Activated CD4-positive, alpha-beta T cell treated with anti-CD3 and anti-CD28 coated beads, Interleukin-10, Interleukin-2, amounts not matched to agents 100 ng/mL and 50 ng/mL, durations not matched to agents 16 hours and 8 hours (primary cell): ENCODE measurements around the gene CDH13.

ENCODE experiments used
- DNase-seq: peaks from one replicate; pipeline ENCODE4 v3.0.0-alpha.2; 2020

CDH13 gene

DNA sequence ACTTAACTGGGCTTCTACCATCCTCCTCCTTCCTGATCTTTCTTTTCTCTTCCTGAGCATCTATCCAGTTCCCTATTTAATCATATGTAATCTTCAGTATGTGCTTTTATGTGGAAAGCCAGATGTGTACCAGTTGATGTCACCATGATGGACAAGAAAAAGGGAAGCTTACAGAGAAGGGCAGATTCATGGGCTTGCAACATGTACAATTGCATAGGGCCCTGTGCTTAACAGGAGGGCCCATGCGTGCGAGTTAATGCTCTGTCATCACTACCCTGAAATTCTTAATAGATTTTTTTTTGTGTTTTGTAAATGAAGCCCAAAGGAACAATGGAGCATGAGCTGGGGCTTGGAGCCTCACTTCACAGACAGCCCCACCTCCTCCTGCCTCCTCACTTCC, 124.3 kb downstream of the CDH13 start:
- DNase-seq = no peak

DNA sequence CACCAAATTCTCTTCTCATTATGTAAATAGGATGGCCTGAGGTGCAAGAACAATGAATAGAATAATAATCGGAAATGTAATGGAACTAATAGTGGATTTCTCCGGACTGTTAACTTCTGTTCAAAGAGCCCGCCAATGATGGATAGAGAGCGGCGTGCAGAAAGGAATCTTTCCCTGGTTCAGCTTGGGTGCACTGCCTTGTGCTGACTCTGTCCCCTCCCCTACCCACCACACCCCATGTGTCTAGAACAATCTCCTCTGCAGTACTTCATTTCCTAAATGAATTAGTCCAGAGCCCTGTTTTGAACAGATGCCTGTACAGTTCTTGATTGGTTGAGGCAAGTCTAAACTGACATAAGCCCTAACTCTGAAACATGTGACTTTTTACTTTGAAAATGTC, 125.4 kb downstream of the CDH13 start:
- no peak for DNase-seq

DNA sequence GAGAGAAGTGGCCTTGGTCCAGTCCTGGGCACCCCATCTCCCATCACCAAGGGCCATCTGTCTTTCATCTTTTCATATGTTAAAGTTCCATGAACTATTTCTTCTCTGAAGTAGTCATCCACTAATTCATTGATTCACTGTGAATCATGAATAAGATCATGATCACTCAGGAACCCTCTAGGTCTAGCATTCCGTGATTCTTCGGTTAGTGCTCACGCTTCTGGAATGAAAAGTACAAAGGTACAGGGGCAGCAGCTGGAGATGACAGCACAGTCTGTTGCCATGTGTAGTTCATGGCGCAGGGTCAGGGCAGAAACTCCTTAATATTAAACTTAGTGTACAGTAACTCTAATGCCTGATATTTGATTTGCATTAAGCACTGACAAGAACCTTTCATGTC, 127.1 kb downstream of the CDH13 start:
- DNase-seq = no peak

DNA sequence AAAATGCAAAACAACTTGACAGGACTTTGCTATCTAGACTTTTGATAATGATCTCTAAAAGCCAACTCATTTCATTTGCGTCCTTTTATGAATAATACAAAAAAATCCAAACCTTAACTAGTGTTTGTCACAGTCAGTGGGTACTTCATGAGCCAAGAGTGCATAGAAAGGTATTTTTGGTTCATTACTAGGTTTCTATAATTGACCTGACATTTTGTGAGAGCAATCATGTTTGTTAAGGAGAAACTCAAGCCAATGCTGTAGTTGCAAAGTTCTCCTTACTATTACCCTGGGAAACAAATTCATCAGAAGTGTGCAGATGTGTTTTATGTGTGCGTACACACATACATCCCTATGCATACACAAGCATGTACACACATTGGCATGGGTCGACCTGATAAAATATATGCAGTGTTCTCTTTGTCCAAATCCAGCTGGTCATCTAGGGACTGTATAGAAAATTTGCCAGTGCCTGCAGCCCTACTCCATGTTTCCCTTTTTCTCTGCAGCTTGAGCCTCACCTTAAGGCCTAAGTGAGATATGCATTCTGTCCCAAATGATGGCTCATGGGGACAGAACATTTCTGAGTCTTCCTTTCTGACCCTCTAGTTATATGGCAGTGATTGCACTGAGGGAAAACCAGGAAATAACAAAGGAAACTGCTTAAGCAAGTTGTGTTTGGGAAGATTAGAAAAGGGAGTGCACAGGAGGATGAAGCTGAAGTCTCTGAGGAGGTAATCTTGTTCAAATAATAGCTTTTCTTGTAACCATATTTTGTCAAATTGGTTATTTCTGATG, 128.1 kb downstream of the CDH13 start:
- DNase-seq = no peak

GRCh38 chr16:82755570-82756282, 129.0 kb downstream of the CDH13 start:
- DNase-seq = no peak

GRCh38 chr16:82756283-82756599, 129.5 kb downstream of the CDH13 start:
- DNase-seq = no peak

GRCh38 chr16:82758406-82758805, 131.6 kb downstream of the CDH13 start:
- DNase-seq = no peak

DNA sequence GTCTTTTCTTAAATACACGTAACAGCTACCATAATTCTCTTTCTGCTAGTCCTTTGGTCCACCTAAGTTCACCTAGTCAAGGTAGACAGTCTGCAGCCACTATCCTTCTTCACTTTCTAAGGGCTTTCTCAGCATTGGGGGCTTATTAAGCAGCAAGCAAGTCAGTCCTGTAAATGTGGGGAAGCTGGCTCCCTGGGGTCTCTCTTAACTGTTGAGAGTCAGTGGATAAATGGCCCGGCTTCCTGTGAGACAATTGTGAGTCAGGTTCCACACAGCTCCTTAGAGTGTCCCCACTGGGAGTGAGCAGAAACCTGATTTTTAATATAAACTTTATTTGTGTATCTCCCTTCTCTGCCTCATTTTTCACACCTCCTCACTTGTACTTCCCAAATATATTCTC, 132.1 kb downstream of the CDH13 start:
- DNase-seq = no peak

- DNase-seq = no peak
Observed at GRCh38 chr16:82761236-82761635, 134.5 kb downstream of the CDH13 start.

DNA sequence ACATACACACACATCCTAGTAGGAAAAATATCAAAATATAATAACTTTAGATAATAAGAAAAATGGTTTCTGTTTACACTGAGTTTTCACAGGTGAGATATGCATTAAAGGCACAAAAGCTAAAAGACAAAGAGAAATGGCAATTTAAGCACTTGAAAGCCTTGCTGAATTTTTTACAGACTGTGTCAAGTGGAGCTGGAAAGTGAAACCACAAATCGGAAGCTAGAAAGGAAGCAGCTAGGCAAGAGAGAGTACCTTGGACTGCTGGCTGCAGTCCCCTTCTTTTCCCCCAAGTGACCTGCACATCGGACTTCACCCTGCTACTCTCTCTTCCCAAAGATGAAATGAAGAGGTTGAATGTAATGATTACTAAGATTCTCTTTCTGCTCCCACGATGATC, 135.1 kb downstream of the CDH13 start:
- peak; percentile 7 for DNase-seq

- no peak for DNase-seq
Observed at GRCh38 chr16:82763371-82763770, 136.6 kb downstream of the CDH13 start.

- no peak for DNase-seq
Observed at GRCh38 chr16:82767198-82767597, 140.4 kb downstream of the CDH13 start.

DNA sequence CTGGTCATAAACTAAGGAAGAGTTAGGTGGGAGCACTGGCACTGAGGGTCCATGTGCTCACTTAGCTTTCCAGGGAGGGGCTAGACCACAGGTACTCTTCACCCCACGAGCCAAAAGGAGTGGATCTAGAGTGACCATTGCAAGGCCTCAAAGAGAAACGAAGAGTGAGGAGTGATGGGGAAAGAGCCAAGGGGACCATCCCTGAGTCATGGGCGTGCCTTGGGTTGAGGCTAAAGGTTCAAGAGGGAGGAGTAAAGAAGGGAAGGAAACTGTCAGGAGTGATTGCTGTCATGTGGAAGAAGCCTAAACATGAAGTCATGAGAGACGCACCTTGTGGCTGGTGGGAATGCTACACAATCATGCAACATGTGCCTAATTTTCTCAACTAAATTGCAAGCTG, 141.0 kb downstream of the CDH13 start:
- no peak for DNase-seq

DNA sequence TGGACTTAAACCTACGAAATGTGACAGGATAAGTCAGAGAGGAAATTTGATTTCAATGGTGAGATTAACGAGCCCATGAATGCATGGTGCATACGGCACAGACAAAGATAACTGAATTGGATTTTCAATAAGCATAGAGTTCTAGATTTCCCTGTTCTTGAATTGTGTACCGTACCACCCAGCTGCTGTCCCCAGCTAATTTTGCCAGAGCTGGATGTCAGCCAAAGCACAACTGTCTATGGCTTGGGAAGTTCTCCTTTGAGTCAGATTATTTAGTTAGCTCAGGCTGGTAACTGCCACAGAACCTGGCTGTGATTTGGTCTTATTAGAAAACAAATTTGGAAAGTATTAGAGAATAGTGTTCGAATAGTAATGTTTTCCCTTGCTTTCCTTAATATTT, 143.1 kb downstream of the CDH13 start:
- DNase-seq = no peak

DNA sequence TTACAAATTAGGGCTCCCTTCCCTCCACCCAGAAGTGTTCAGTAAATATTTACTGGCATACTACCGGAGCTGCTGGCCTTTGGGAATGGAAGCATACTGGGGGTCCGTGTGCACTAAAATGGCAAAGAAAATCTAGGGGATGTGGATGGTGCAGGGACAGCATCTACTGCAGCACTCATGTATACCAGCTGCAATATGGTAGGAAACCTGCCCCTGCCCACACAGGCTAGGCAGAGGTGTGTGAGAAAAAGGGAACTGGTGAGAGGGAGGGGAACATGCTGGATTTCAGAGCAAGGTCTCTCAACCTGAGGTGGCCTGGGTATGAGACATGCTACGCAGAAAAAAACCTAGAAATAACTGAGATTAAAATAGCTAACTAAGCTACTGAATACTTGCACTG, 145.4 kb downstream of the CDH13 start:
- DNase-seq = no peak

DNA sequence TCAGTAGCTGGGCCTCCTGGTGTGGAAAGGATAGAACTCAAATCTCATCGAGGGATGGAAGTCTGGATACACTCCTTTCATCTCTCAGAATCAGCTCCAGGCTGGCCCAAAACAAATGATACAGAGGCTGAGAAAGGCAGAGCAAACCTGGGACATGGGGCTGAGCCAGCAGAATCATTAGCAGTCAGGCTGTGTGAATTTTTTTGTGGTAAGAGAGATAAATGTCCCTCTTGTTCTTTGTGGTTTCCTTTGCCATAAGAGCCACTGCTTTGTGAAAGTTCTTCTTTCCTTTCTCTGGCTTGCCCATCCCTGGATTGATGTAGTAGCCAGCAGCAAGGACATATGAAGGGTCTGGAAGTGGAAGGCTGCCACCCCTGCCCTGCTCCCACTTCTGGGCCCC, 146.2 kb downstream of the CDH13 start:
- no peak for DNase-seq

DNA sequence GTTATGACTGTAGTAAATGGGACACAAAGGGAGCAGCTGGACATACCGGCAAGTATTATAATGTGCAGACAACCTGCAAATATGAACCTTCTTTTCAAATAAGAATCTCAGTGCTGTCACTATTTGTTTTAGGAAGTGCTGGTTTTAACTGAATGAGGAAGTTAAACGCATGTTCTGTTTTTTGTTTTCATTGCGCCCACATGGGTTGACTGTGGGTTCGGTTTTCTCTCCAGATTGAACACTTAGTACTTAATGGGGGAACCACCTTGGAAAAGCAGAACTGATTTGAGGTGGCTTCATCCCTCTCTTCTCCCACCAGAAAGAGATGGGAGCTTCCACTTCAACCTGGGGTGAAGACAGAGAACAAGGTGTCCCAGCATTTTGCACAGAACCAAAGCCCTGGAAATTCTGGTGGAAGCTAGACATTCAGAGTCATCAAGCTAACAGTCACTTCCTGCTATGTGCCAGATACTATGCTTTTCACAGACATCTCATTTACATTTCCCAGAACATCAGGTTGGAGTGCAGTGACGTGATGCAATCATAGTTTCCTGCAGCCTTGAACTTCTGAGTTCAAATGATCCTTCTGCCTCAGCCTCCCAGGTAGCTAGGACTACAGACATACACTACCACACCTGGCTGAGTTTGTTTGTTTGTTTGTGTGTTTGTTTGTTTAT, 149.8 kb downstream of the CDH13 start:
- peak; percentile 13 for DNase-seq

- no peak for DNase-seq
Observed at GRCh38 chr16:82782715-82783251, 156.0 kb downstream of the CDH13 start.

GRCh38 chr16:82783933-82784572, 157.3 kb downstream of the CDH13 start:
- no peak for DNase-seq

GRCh38 chr16:82784573-82784968, 157.8 kb downstream of the CDH13 start:
- no peak for DNase-seq

DNA sequence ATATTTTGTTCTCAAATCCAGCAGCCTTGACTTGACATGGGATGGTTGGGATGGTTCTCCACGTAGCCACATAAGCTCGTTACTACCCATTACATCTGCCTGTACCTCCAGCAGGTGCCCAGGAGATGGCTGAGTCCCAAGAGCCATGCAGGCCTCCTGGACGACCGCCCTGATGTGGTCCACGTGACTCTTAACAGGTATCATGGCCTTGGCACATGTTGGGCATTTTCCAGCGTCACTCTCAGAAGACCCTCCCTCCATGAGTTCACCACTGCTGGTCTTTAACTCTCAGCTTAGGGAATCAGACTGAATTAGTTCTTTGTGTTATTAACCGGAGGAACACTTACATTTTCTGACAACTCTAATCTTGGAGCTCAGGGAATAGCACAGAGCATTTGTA, 161.5 kb downstream of the CDH13 start:
- DNase-seq = no peak

- DNase-seq = no peak
Observed at GRCh38 chr16:82788919-82789318, 162.2 kb downstream of the CDH13 start.

DNA sequence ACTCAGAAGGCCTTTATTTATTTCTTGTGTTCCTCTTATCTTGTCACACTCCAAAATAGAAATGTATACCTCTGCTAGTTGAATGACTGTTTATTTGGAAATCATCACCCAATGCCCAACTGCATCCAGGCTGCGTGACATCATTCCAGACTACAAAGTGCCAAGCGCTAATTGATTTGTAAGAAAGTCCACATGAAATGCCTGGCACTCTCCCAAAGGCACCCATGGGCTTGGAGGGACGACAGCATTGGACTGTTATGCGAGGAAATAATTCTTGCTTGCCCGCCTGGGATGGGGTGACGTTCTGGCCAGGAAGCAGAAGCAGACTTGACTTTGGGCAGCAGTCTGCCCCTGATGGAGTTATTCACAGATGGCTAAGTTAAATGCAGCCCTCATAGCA, 165.9 kb downstream of the CDH13 start:
- no peak for DNase-seq
